IMR-90 (cell line): ENCODE measurements around the gene ADAM17. TPM values are rescaled to one million over a fixed set of nuclear protein-coding genes. Genes with fewer than 3 reads are reported as not detected.

Source experiments
- ATAC-seq: fragments of 200-7000 bp; cut with Tn5 transposase; 2 replicates; pipeline ENCODE4 v1.9.1; 2020; ENCODE audit warnings: low read depth, mild to moderate bottlenecking, moderate library complexity
- BruUV-seq: library from RNA; stranded (reverse); fragments of 400-500 nt; replicated peaks from 2 replicates; lab custom pipeline; 2021; lab: Mats Ljungman, UMichigan
- CTCF ChIA-PET: fragments of 300-600 bp; formaldehyde crosslinking; extraction: SDS; loops from one replicate; lab custom pipeline; 2021; ENCODE audit warnings: antibody characterized with exemption; lab: Yijun Ruan, JAX
- POLR2A ChIA-PET: fragments of 300-600 bp; sonication (Branson Sonifier 250); formaldehyde crosslinking; loops from one replicate; lab custom pipeline; 2022; ENCODE audit warnings: antibody characterized with exemption; ENCODE audit not compliant: unreplicated experiment; lab: Charles Lee
- DNase-seq: peaks from one replicate; pipeline ENCODE4 v3.0.0; 2013
- H2AFZ ChIP-seq: replicated peaks from 2 replicates; pipeline ENCODE3; 2013; ENCODE audit warnings: low read length, mild to moderate bottlenecking; ENCODE audit not compliant: poor library complexity
- H2AK5ac ChIP-seq: 2 replicates; pipeline ENCODE4 v1.6.1; 2013; ENCODE audit warnings: low read depth, low read length, inconsistent platforms
- H2AK9ac ChIP-seq: replicated peaks from 2 replicates; pipeline ENCODE3; 2013; ENCODE audit warnings: mild to moderate bottlenecking, low read depth, low read length, moderate library complexity; ENCODE audit not compliant: poor library complexity
- H2BK120ac ChIP-seq: 2 replicates; pipeline ENCODE4 v1.6.1; 2013; ENCODE audit warnings: low read depth, low read length, inconsistent platforms
- H2BK15ac ChIP-seq: 3 replicates; pipeline ENCODE4 v1.6.1; 2013; ENCODE audit warnings: low read depth, low read length, inconsistent platforms
- H2BK20ac ChIP-seq: 2 replicates; pipeline ENCODE4 v1.6.1; 2013; ENCODE audit warnings: low read depth, mild to moderate bottlenecking, inconsistent platforms, low read length, moderate library complexity
- H2BK5ac ChIP-seq: 2 replicates; pipeline ENCODE4 v1.6.1; 2013; ENCODE audit warnings: mild to moderate bottlenecking, low read depth, low read length, inconsistent platforms; ENCODE audit not compliant: poor library complexity, severe bottlenecking
- H3K14ac ChIP-seq: replicated peaks from 2 replicates; pipeline ENCODE4 v1.6.1; 2013; ENCODE audit warnings: low read depth, low read length, inconsistent platforms
- H3K18ac ChIP-seq: 2 replicates; pipeline ENCODE4 v1.6.1; 2013; ENCODE audit warnings: low read depth, low read length, control low read depth
- H3K23ac ChIP-seq: 2 replicates; pipeline ENCODE4 v1.6.1; 2013; ENCODE audit warnings: low read depth, low read length, inconsistent platforms
- H3K27ac ChIP-seq: 2 replicates; pipeline ENCODE4 v1.5.1; 2013; ENCODE audit warnings: mild to moderate bottlenecking, control low read depth, low read length; ENCODE audit not compliant: insufficient read depth
- H3K27me3 ChIP-seq: 2 replicates; pipeline ENCODE4 v1.6.1; 2013; ENCODE audit warnings: low read length; ENCODE audit not compliant: control insufficient read depth, insufficient read depth
- H3K36me3 ChIP-seq: 2 replicates; pipeline ENCODE4 v1.6.1; 2013; ENCODE audit warnings: low read length, mixed read lengths; ENCODE audit not compliant: control insufficient read depth, insufficient read depth
- H3K4ac ChIP-seq: 2 replicates; pipeline ENCODE4 v1.6.1; 2013; ENCODE audit warnings: low read depth, low read length, inconsistent platforms
- H3K4me1 ChIP-seq: 2 replicates; pipeline ENCODE4 v1.6.1; 2013; ENCODE audit warnings: low read length, mixed read lengths; ENCODE audit not compliant: control insufficient read depth, insufficient read depth
- H3K4me2 ChIP-seq: 2 replicates; pipeline ENCODE4 v1.6.1; 2013; ENCODE audit warnings: low read depth, mild to moderate bottlenecking, control low read depth, low read length, moderate library complexity
- H3K4me3 ChIP-seq: 2 replicates; pipeline ENCODE4 v1.5.1; 2013; ENCODE audit warnings: low read depth, mild to moderate bottlenecking, control low read depth, low read length, moderate library complexity; ENCODE audit not compliant: insufficient read depth
- H3K56ac ChIP-seq: 2 replicates; pipeline ENCODE4 v1.6.1; 2013; ENCODE audit warnings: low read length, inconsistent platforms; ENCODE audit not compliant: insufficient read depth; ENCODE audit errors: extremely low read depth
- H3K79me1 ChIP-seq, 2 experiments: 2 replicates each; pipeline ENCODE4 v1.6.1; 2013; ENCODE audit warnings: low read length in 2 of 2, inconsistent platforms in 1 of 2, low read depth in 1 of 2
- H3K9ac ChIP-seq: 2 replicates; pipeline ENCODE4 v1.6.1; 2013; ENCODE audit warnings: low read depth, low read length, control low read depth
- H3K9me1 ChIP-seq: 2 replicates; pipeline ENCODE4 v1.6.1; 2013; ENCODE audit warnings: low read length, inconsistent platforms; ENCODE audit not compliant: insufficient read depth
- H3K9me3 ChIP-seq: 2 replicates; pipeline ENCODE4 v1.6.1; 2013; ENCODE audit warnings: low read length; ENCODE audit not compliant: control insufficient read depth, insufficient read depth
- H4K20me1 ChIP-seq: 2 replicates; pipeline ENCODE4 v1.6.1; 2013; ENCODE audit warnings: low read length, inconsistent platforms; ENCODE audit not compliant: insufficient read depth
- H4K5ac ChIP-seq: 2 replicates; pipeline ENCODE4 v1.6.1; 2013; ENCODE audit warnings: mild to moderate bottlenecking, low read depth, low read length, control low read depth
- H4K8ac ChIP-seq, 2 experiments: 2 replicates each; pipeline ENCODE4 v1.6.1; 2013; ENCODE audit warnings: low read depth in 2 of 2, low read length in 2 of 2, control low read depth in 1 of 2, inconsistent platforms in 1 of 2
- H4K91ac ChIP-seq: 2 replicates; pipeline ENCODE4 v1.6.1; 2013; ENCODE audit warnings: low read depth, low read length, inconsistent platforms; ENCODE audit not compliant: insufficient read depth
- RFX5 ChIP-seq: IDR thresholded peaks from 2 replicates; pipeline ENCODE4 v1.8.0; 2012; ENCODE audit warnings: low read depth, mild to moderate bottlenecking, low read length, moderate library complexity
- WGBS, 2 experiments: methylation state at CpG; one replicate each; pipeline versions ENCODE4 v1.1.5 to v1.1.7; 2013; ENCODE audit warnings: missing lambda C conversion rate in 2 of 2; ENCODE audit not compliant: insufficient read length in 1 of 2; ENCODE audit errors: extremely low coverage in 2 of 2; 5-methylcytosine and 5-hydroxymethylcytosine counted together
- dilution Hi-C: fragments of 300-500 bp; cut with HindIII; formaldehyde crosslinking; loops from one replicate; pipeline ENCODE4 v1.14.3; 2018; ENCODE audit warnings: low sequenced_read_pairs; ENCODE audit not compliant: unreplicated experiment
- in situ Hi-C: fragments of 300-500 bp; cut with MboI; formaldehyde crosslinking; loops from 3 replicates; pipeline ENCODE4 v1.14.3; 2019; ENCODE audit warnings: low sequenced_read_pairs, inconsistent platforms, mixed read lengths
- intact Hi-C: fragments of 100-400 bp; cut with micrococcal nuclease; formaldehyde crosslinking; loops from 2 replicates; pipeline ENCODE4 v1.10.0; 2022
- polyA plus RNA-seq, 3 experiments: library from polyadenylated mRNA; depleted of rRNA; stranded (reverse); fragments of >200 nt; gene quantifications; 2 replicates each; pipeline ENCODE4 v1.2.3, GENCODE V29; 2012; ENCODE audit warnings: low replicate concordance in 1 of 3
- total RNA-seq: library from RNA; depleted of rRNA; stranded (reverse); fragments of >200 nt; gene quantifications from 2 replicates; pipeline ENCODE4 v1.2.3, GENCODE V29; 2012

The ADAM17 gene
- total and polyA plus RNA-seq, 2 of the 4 experiments (the other 2 are of a cell fraction), result 9.6 to 34.4 TPM

DNA sequence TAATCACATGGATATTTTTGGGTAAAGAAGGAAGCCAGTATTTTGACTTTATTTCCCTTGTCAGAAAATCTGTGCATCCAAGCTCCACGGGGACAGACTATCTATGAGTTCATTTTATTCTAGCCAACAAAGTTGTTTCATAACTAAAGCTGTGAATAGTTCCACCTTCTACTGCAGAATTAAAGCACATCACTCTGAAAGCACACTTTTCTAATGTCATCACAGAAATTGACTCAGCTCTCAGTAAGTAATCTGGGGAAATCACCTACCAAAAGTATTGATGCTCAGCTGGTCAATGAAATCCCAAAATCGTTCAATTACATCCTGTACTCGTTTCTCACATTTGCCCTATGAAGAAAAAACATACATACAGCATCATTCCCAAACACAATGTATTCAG is 62.2 kb downstream of the ADAM17 start:
- no peak for TF ChIP-seq RFX5
- no peak overlapping the region for H3K27ac ChIP-seq
- peaks cover 8% of the 10 kb centered on the region; the same call in 1 of the 2 replicates for H3K9me1 ChIP-seq
- peaks cover 9 to 28% of the 10 kb centered on the region in 2 experiments for H3K79me1 ChIP-seq
- no peak overlapping the region for H3K14ac ChIP-seq
- dilution Hi-C loops, result no loop called here
- H3K4me1 ChIP-seq, result peaks cover 4% of the 10 kb centered on the region
- H3K18ac ChIP-seq, result no peak overlapping the region
- ATAC-seq (no peak), DNase-seq (no peak)
- no peak overlapping the region for H3K4ac ChIP-seq
- no peak overlapping the region for H3K9ac ChIP-seq
- no peak overlapping the region for H3K4me2 ChIP-seq
- H4K20me1 ChIP-seq, result no peaks in the 10 kb centered on the region
- no TSS peak for BruUV-seq
- H2AK5ac ChIP-seq, result no peak overlapping the region
- H2AFZ ChIP-seq, result no peak overlapping the region
- H3K27me3 ChIP-seq, result no peaks in the 10 kb centered on the region
- peaks cover 49% of the 10 kb centered on the region for H3K36me3 ChIP-seq
- H2AK9ac ChIP-seq, result no peak overlapping the region
- no peaks in the 10 kb centered on the region for H3K9me3 ChIP-seq
- no peak overlapping the region for H3K4me3 ChIP-seq
- no peak overlapping the region for H2BK120ac ChIP-seq
- in situ Hi-C loops, result no loop called here
- no peak overlapping the region for H2BK20ac ChIP-seq
- H4K5ac ChIP-seq, result no peak overlapping the region
- H2BK5ac ChIP-seq, result no peak overlapping the region
- H4K8ac ChIP-seq, result no peak overlapping the region
- ChIA-PET POLR2A (no interaction called here), CTCF (no interaction called here)
- H3K23ac ChIP-seq, result no peak overlapping the region
- no peak overlapping the region for H4K91ac ChIP-seq
- WGBS, 2 experiments, result 83% methylated on average over 1 of the region's 3 CpGs; no CpG with 5 or more reads in 1 of the 2 experiments
- no peak overlapping the region for H2BK15ac ChIP-seq
- intact Hi-C loops, result no loop called here
- no peak overlapping the region for H3K56ac ChIP-seq
